Natural killer cell (primary cell): ENCODE results near the gene MMP21. TPM values are rescaled to one million over a fixed set of nuclear protein-coding genes. Genes with fewer than 3 reads are reported as not detected.

ENCODE experiments used
- ATAC-seq, 3 donors: fragments of 150-1000 bp in 2 of 3; fragments of 200-7000 bp in 1 of 3; cut with Tn5 transposase; 1 replicate in 1 of 3; 2 replicates in 2 of 3; pipeline ENCODE4 v1.10.0; 2021; ENCODE audit warnings: mild to moderate bottlenecking in 2 of 3, moderate library complexity in 2 of 3
- DNase-seq, 2 donors: peaks; one replicate each; pipeline versions ENCODE4 v3.0.0 to v3.0.0-alpha.2; 2013 to 2021; ENCODE audit warnings: mixed read lengths in 1 of 2
- H3K27ac ChIP-seq: one replicate; pipeline ENCODE4 v1.5.1; 2013; ENCODE audit warnings: mild to moderate bottlenecking, low read length
- H3K27me3 ChIP-seq: one replicate; pipeline ENCODE4 v1.6.1; 2013; ENCODE audit warnings: low read length; ENCODE audit not compliant: control insufficient read depth, insufficient read depth
- H3K36me3 ChIP-seq: one replicate; pipeline ENCODE4 v1.6.1; 2013; ENCODE audit warnings: low read length; ENCODE audit not compliant: control insufficient read depth, insufficient read depth
- H3K4me1 ChIP-seq: one replicate; pipeline ENCODE4 v1.6.1; 2013; ENCODE audit warnings: low read length; ENCODE audit not compliant: control insufficient read depth, insufficient read depth
- H3K4me3 ChIP-seq: one replicate; pipeline ENCODE4 v1.5.1; 2013; ENCODE audit warnings: low read length
- H3K9me3 ChIP-seq: one replicate; pipeline ENCODE4 v1.6.1; 2013; ENCODE audit warnings: low read length; ENCODE audit not compliant: control insufficient read depth, insufficient read depth
- H3K27ac Mint-ChIP-seq, 2 donors: one replicate each; pipeline ENCODE4 v1.8.0; 2022; ENCODE audit warnings: mild to moderate bottlenecking in 2 of 2, mixed read lengths in 2 of 2, moderate library complexity in 1 of 2
- H3K27me3 Mint-ChIP-seq, 2 donors: one replicate each; pipeline ENCODE4 v1.8.0; 2022; ENCODE audit warnings: low read depth in 2 of 2, mixed read lengths in 2 of 2
- H3K36me3 Mint-ChIP-seq: one replicate; pipeline ENCODE4 v1.8.0; 2022; ENCODE audit warnings: mixed read lengths
- H3K4me1 Mint-ChIP-seq, 2 donors: one replicate each; pipeline ENCODE4 v1.8.0; 2022; ENCODE audit warnings: mixed read lengths in 2 of 2
- H3K4me3 Mint-ChIP-seq: one replicate; pipeline ENCODE4 v1.8.0; 2022; ENCODE audit warnings: mild to moderate bottlenecking, moderate library complexity, mixed read lengths
- H3K9me3 Mint-ChIP-seq, 2 donors: one replicate each; pipeline ENCODE4 v1.8.0; 2022; ENCODE audit warnings: mixed read lengths in 2 of 2
- WGBS: methylation state at CpG from one replicate; pipeline ENCODE4 v1.1.7; 2013; ENCODE audit warnings: missing lambda C conversion rate; ENCODE audit not compliant: insufficient coverage; 5-methylcytosine and 5-hydroxymethylcytosine counted together
- intact Hi-C: fragments of 100-400 bp; cut with micrococcal nuclease; formaldehyde crosslinking; loops from one replicate; pipeline ENCODE4 v1.14.2; 2022
- total RNA-seq, 4 donors: library from RNA; stranded (reverse); fragments of 120-200 nt in 1 of 4; gene quantifications; one replicate each; pipeline versions ENCODE4 v1.2.3 to v1.2.4, GENCODE V29; 2013 to 2022
- TF ChIP-seq, protein P1 (sequence below): fragments of 200-600 bp; IDR thresholded peaks from one replicate; pipeline ENCODE4 v1.8.0; 2022; ENCODE audit warnings: antibody characterized with exemption

The MMP21 gene
- total RNA-seq, 3 donors from 2014 or later (not counting 1 experiment from before 2014, with no cell fraction given) = 0.32 to 0.85 (median 0.35) TPM

DNA sequence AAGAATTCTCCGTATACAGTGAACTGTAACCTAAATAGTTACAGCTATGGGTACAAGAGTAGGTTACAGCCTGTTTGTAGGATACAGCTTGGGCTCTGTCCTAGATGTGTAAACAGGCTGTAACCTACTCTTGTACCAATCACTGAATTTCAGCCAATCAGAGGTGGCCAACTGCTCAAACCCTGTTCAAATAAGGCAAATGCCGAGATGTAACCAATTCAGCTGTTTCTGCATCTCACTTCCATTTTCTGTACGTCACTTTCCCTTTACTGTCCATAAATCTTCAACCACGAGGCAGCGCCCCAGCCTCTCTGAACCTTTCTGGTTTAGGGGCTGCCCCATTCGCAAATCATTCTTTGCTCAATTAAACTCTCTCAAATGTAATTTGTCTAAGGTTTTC, 8.3 kb upstream of the MMP21 start:
- ATAC-seq = no peak
- Mint-ChIP-seq H3K36me3 (no peaks in the 10 kb centered on the region), H3K4me1 (peaks cover 14 to 15% of the 10 kb centered on the region in 2 donors), H3K9me3 (no peaks in the 10 kb centered on the region), H3K27me3 (no peaks in the 10 kb centered on the region), H3K4me3 (no peak overlapping the region), H3K27ac (no peak overlapping the region)
- intact Hi-C loops = no loop called here
- H3K27me3 ChIP-seq = no peaks in the 10 kb centered on the region
- TF ChIP-seq, protein P1, sequence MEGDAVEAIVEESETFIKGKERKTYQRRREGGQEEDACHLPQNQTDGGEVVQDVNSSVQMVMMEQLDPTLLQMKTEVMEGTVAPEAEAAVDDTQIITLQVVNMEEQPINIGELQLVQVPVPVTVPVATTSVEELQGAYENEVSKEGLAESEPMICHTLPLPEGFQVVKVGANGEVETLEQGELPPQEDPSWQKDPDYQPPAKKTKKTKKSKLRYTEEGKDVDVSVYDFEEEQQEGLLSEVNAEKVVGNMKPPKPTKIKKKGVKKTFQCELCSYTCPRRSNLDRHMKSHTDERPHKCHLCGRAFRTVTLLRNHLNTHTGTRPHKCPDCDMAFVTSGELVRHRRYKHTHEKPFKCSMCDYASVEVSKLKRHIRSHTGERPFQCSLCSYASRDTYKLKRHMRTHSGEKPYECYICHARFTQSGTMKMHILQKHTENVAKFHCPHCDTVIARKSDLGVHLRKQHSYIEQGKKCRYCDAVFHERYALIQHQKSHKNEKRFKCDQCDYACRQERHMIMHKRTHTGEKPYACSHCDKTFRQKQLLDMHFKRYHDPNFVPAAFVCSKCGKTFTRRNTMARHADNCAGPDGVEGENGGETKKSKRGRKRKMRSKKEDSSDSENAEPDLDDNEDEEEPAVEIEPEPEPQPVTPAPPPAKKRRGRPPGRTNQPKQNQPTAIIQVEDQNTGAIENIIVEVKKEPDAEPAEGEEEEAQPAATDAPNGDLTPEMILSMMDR = no peak
- DNase-seq = no peak
- 41% methylated on average over 6 of the region's 6 CpGs for WGBS
- H3K9me3 ChIP-seq = no peaks in the 10 kb centered on the region
- no peak overlapping the region for H3K4me3 ChIP-seq
- peaks cover 19% of the 10 kb centered on the region for H3K4me1 ChIP-seq
- no peaks in the 10 kb centered on the region for H3K36me3 ChIP-seq
- H3K27ac ChIP-seq = no peak overlapping the region

DNA sequence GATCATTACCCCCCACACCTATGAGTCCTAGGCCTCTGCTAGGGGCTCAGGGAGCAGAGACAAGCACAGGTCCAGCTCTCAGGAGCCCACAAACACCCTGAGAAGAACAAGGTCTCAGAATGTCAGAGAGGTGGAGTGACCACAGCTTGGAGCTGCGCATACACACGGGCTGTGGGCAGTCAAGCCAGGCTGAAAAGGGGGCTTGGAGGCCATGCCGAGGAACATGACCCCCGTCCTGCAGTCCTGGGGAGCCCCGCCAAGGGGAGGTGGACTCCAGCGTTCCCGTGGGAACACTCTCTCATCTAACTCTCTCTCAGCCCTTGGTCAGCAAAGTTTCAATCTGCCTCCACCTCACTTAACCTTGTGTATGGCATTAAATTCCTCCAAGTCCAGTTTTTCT, 7.8 kb upstream of the MMP21 start:
- H3K4me1 Mint-ChIP-seq = peaks cover 9 to 12% of the 10 kb centered on the region in 2 donors
- no peak overlapping the region for H3K4me3 ChIP-seq
- peaks cover 13% of the 10 kb centered on the region for H3K4me1 ChIP-seq
- H3K27ac Mint-ChIP-seq = no peak overlapping the region
- no peaks in the 10 kb centered on the region for H3K27me3 Mint-ChIP-seq
- WGBS = 93% methylated on average over 7 of the region's 7 CpGs
- H3K9me3 Mint-ChIP-seq = no peaks in the 10 kb centered on the region
- no peaks in the 10 kb centered on the region for H3K27me3 ChIP-seq
- ATAC-seq (no peak), DNase-seq (no peak)
- no peaks in the 10 kb centered on the region for H3K36me3 ChIP-seq
- no peak overlapping the region for H3K27ac ChIP-seq
- H3K36me3 Mint-ChIP-seq = no peaks in the 10 kb centered on the region
- no peak overlapping the region for H3K4me3 Mint-ChIP-seq
- no peaks in the 10 kb centered on the region for H3K9me3 ChIP-seq
- TF ChIP-seq, protein P1 = no peak
- intact Hi-C loops = no loop called here

DNA sequence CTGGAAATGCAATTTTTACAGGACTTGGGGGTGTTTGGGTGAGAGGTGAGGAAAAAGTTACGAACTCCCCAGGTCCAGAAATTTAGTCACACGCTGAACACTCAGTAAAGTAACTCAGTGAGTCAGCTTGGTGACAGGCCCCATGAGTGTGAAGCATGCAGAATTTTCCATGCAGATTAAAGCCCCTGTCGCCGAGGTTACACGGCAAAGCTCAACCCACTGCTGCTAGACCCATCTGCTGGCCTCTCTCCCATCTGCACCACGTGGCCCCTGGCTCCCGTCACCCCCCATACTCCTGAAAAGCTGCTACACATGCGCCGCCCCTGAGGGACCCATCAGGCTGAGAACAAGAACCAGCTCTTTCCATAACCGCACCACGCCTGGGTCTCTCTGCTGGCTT, 7.0 kb upstream of the MMP21 start:
- TF ChIP-seq, protein P1 = no peak
- 94% methylated on average over 11 of the region's 11 CpGs for WGBS
- no peaks in the 10 kb centered on the region for H3K9me3 ChIP-seq
- H3K36me3 ChIP-seq = no peaks in the 10 kb centered on the region
- ATAC-seq (no peak), DNase-seq (no peak)
- no peak overlapping the region for H3K4me3 Mint-ChIP-seq
- H3K9me3 Mint-ChIP-seq = no peaks in the 10 kb centered on the region
- H3K4me1 Mint-ChIP-seq = peaks cover 4 to 7% of the 10 kb centered on the region in 2 donors
- no peaks in the 10 kb centered on the region for H3K27me3 Mint-ChIP-seq
- H3K4me1 ChIP-seq = peaks cover 6% of the 10 kb centered on the region
- peak overlapping the region in 1 of 2 donors; percentile 33 for H3K27ac Mint-ChIP-seq
- no peak overlapping the region for H3K4me3 ChIP-seq
- H3K27me3 ChIP-seq = no peaks in the 10 kb centered on the region
- H3K27ac ChIP-seq = no peak overlapping the region
- intact Hi-C loops = no loop called here
- no peaks in the 10 kb centered on the region for H3K36me3 Mint-ChIP-seq

DNA sequence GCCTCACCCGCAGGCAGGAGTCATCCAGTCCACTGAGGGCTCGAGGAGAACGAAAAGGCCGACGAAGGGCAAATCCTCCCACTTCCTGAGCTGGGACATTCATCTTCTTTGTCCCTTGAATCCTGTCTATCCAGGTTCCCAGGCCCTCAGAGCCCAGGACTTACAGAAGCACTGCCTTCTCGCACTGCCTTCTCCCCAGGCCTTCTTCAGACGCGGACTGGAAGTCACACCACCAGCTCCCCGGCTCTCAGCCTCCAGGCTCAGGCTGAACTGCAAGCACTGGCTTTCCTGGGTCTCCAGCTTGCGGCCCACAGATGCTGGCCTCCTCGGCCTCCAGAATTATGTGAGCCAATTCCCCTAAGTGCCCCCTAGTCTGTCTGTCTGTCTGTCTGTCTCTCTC, 6.4 kb upstream of the MMP21 start:
- no peak overlapping the region for H3K4me3 ChIP-seq
- WGBS = 91% methylated on average over 11 of the region's 11 CpGs
- no peak for DNase-seq

More for the DNA sequence above, 6.4 kb upstream of the MMP21 start:
- Histone ChIP-seq H3K9me3 (no peaks in the 10 kb centered on the region), H3K4me1 (peaks cover 2% of the 10 kb centered on the region), H3K36me3 (no peaks in the 10 kb centered on the region), H3K27me3 (no peaks in the 10 kb centered on the region), H3K27ac (no peak overlapping the region)
- intact Hi-C loops = no loop called here
- Mint-ChIP-seq H3K4me3 (no peak overlapping the region), H3K27me3 (no peaks in the 10 kb centered on the region), H3K4me1 (peaks cover 0 to 2% of the 10 kb centered on the region in 2 donors), H3K36me3 (no peaks in the 10 kb centered on the region), H3K9me3 (no peaks in the 10 kb centered on the region), H3K27ac (no peak overlapping the region)
- no peak for ATAC-seq
- TF ChIP-seq, protein P1 = no peak
